ENCODE data around the gene ZBTB6. TPM values are rescaled to one million over a fixed set of nuclear protein-coding genes. Genes with fewer than 3 reads are reported as not detected.

Gene ZBTB6, protein sequence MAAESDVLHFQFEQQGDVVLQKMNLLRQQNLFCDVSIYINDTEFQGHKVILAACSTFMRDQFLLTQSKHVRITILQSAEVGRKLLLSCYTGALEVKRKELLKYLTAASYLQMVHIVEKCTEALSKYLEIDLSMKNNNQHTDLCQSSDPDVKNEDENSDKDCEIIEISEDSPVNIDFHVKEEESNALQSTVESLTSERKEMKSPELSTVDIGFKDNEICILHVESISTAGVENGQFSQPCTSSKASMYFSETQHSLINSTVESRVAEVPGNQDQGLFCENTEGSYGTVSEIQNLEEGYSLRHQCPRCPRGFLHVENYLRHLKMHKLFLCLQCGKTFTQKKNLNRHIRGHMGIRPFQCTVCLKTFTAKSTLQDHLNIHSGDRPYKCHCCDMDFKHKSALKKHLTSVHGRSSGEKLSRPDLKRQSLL
- total RNA-seq (10 to 100 TPM; 10.6 to 46.5 TPM), polyA plus RNA-seq (ENCODE audit: insufficient read length in 2 of 2) (10 to 100 TPM; 13.8 to 17.9 TPM)
- long read RNA-seq, donor 1, full-length matches to known transcripts, result 6 of 6 reads
- long read RNA-seq, donor 1, partial matches to known transcripts, result 0 of 6 reads
- long read RNA-seq, donor 1, other reads (novel, unspliced or antisense), result 0 of 6 reads
- long read RNA-seq, donor 2, result 0 reads
- long read RNA-seq, donor 3, full-length matches to known transcripts, result 2 of 2 reads
- long read RNA-seq, donor 3, partial matches to known transcripts, result 0 of 2 reads
- long read RNA-seq, donor 3, other reads (novel, unspliced or antisense), result 0 of 2 reads
- long read RNA-seq, donor 4, full-length matches to known transcripts, result 2 of 2 reads
- long read RNA-seq, donor 4, partial matches to known transcripts, result 0 of 2 reads
- long read RNA-seq, donor 4, other reads (novel, unspliced or antisense), result 0 of 2 reads

DNA sequence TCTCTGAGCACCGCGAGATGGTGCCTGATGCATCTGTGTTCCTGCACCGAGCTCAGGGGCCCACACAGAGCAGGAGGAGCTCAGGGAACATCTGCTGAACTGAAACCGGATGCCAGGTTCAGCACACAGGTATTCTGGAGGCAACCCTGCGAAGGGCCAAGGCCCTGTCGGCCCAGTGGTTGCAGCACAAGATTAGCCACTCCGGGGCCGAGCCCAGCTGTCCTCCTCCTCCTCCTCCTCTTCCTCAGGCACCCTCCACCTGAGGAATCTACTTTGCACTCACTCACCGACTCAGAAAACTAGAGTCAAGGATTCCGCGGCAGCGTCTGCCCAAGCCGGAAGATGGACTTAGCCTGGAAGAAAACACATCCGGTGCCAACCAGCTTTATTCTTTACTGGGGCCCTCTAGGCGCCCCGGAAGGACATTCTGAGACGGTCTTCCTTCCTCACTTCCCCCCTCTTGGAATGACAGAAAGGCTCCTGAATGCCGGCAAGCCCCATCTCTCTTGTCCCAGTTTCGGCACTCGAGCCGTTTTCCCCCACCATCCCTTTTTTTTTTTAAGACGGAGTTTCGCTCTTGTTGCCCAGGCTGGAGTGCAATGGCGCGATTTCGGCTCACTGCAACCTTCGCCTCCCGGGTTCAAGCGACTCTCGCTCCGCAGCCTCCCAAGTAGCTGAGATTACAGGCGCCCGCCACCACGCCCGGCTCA, at the start of gene ZBTB6:
ZBTB6 (minus strand) TSS at position 360 of the 710 bp plus-strand sequence. CDS start 1,251 bp downstream, outside the sequence.
- peaks cover 8% of the 10 kb centered on the region for H3K4me1 ChIP-seq (ENCODE audit: control insufficient read depth, insufficient read depth, low read length)
- WGBS (ENCODE audit: insufficient coverage), result 0% methylated on average over 27 of the region's 35 CpGs
- H3K4me3 ChIP-seq (ENCODE audit: low read depth, low read length), result peak within 1 kb of the TSS; percentile 88
- DNase-seq (ENCODE audit: low read depth in 4 of 6, low spot score in 6 of 6), result peak; percentile 69 to 97 (median 82)
- no peaks in the 10 kb centered on the region for H3K27me3 ChIP-seq (ENCODE audit: control insufficient read depth, insufficient read depth, low read length)
- H3K9me3 ChIP-seq (ENCODE audit: control insufficient read depth, insufficient read depth, low read length), result no peaks in the 10 kb centered on the region
- no peaks in the 10 kb centered on the region for H3K36me3 ChIP-seq (ENCODE audit: control insufficient read depth, insufficient read depth, low read length)
- H3K27ac ChIP-seq (ENCODE audit: low read depth, low read length), result peak within 1 kb of the TSS; percentile 50

DNA sequence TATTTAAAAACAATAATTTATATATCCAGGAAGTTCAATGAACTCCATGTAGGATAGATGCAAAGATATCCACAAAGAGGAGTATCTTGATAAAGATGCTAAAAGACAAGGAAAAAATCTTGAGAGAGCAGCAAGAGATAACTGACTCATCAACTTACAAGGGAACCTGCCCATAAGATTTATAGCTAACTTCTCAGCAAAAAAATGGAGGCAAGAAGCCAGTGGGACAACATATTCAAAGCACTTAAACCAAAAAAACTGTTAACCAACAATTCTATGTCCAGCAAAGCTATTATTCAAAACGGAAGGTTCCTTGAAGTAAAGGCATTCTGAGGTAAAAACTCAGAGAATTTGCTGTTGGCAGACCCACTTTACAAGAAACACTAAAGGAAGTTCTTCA, 48.0 kb upstream of the ZBTB6 start:
- no peaks in the 10 kb centered on the region for H3K4me1 ChIP-seq (ENCODE audit: control insufficient read depth, insufficient read depth, low read length)
- WGBS (ENCODE audit: insufficient coverage), result 100% methylated on average over 1 of the region's 1 CpG
- H3K27me3 ChIP-seq (ENCODE audit: control insufficient read depth, insufficient read depth, low read length), result no peaks in the 10 kb centered on the region
- no peak for DNase-seq (ENCODE audit: low read depth in 4 of 6, low spot score in 6 of 6)
- no peaks in the 10 kb centered on the region for H3K9me3 ChIP-seq (ENCODE audit: control insufficient read depth, insufficient read depth, low read length)
- no peak overlapping the region for H3K4me3 ChIP-seq (ENCODE audit: low read depth, low read length)
- no peak overlapping the region for H3K27ac ChIP-seq (ENCODE audit: low read depth, low read length)
- H3K36me3 ChIP-seq (ENCODE audit: control insufficient read depth, insufficient read depth, low read length), result peaks cover 3% of the 10 kb centered on the region

DNA sequence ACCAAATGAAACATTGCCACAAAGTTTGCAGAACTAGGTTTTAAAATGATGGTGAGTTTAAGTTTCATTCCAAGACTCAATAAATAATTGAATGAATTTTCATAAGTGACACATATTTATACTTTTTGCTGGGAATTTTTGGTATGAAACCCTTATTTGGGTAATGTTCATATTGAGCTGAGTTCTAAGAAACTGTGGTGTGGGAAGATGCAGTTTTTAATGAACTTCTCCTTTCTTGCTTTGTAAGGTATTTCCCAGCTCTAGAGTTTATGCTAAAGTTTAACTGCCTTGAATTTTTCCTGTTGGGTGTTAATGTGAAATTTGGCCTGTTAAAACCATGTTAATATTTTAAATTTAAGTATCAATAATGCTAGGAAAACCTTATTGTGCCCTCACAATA, 42.8 kb upstream of the ZBTB6 start:
- H3K4me3 ChIP-seq (ENCODE audit: low read depth, low read length), result no peak overlapping the region
- no peaks in the 10 kb centered on the region for H3K9me3 ChIP-seq (ENCODE audit: control insufficient read depth, insufficient read depth, low read length)
- no peaks in the 10 kb centered on the region for H3K36me3 ChIP-seq (ENCODE audit: control insufficient read depth, insufficient read depth, low read length)
- no peak overlapping the region for H3K27ac ChIP-seq (ENCODE audit: low read depth, low read length)
- H3K4me1 ChIP-seq (ENCODE audit: control insufficient read depth, insufficient read depth, low read length), result no peaks in the 10 kb centered on the region
- H3K27me3 ChIP-seq (ENCODE audit: control insufficient read depth, insufficient read depth, low read length), result no peaks in the 10 kb centered on the region
- DNase-seq (ENCODE audit: low read depth in 4 of 6, low spot score in 6 of 6), result no peak

DNA sequence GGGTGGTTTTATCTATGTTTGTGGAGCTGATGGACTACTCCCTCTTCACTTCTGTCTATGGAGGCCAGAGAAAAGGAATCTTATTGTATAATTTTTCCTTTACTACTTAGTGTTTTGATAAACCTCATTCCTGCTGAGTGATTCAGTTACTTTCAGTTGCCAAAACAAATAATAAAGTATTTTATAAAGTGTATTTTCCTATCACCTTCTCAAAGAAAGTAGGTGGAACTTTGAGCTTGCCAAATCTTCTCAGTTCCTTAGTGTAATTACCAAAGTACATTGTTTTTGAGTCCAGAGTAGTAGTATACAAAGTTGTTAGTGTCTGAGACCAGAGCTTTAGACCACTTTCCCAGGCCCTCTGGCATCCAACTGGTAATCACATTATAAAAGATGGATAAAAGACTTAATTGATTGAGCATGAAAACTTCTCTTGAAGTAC, 41.1 kb upstream of the ZBTB6 start:
- Histone ChIP-seq H3K27ac (ENCODE audit: low read depth, low read length) (peak overlapping the region; percentile 64), H3K9me3 (ENCODE audit: control insufficient read depth, insufficient read depth, low read length) (no peaks in the 10 kb centered on the region), H3K4me1 (ENCODE audit: control insufficient read depth, insufficient read depth, low read length) (peaks cover 1% of the 10 kb centered on the region), H3K36me3 (ENCODE audit: control insufficient read depth, insufficient read depth, low read length) (no peaks in the 10 kb centered on the region), H3K4me3 (ENCODE audit: low read depth, low read length) (no peak overlapping the region), H3K27me3 (ENCODE audit: control insufficient read depth, insufficient read depth, low read length) (no peaks in the 10 kb centered on the region)
- DNase-seq (ENCODE audit: low read depth in 4 of 6, low spot score in 6 of 6), result peak in 2 of 6 donors; percentile 7 to 29

DNA sequence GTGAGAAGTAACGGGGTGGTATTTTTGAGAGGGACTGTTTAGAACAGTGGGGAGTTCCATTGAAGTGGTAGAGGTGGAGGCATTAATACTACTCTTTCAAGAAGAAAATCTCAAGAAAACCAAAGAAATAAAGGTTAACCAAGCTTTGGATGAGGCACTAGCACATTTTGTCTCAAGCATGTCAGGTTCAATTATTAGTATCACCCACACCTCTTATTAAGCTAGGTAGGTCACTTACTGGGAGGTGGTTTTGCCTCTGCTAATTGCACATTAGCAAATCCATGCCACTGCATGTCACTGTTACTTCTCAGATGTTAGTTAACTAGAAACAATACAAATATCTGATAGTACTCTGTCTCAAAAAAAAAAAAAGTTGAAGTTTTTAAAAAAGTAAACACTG, 37.9 kb upstream of the ZBTB6 start:
- Histone ChIP-seq H3K27ac (ENCODE audit: low read depth, low read length) (no peak overlapping the region), H3K4me1 (ENCODE audit: control insufficient read depth, insufficient read depth, low read length) (peaks cover 4% of the 10 kb centered on the region), H3K27me3 (ENCODE audit: control insufficient read depth, insufficient read depth, low read length) (no peaks in the 10 kb centered on the region), H3K4me3 (ENCODE audit: low read depth, low read length) (no peak overlapping the region), H3K9me3 (ENCODE audit: control insufficient read depth, insufficient read depth, low read length) (no peaks in the 10 kb centered on the region), H3K36me3 (ENCODE audit: control insufficient read depth, insufficient read depth, low read length) (no peaks in the 10 kb centered on the region)
- no CpG with 5 or more reads among the region's 1 CpG for WGBS (ENCODE audit: insufficient coverage)
- DNase-seq (ENCODE audit: low read depth in 4 of 6, low spot score in 6 of 6), result no peak

DNA sequence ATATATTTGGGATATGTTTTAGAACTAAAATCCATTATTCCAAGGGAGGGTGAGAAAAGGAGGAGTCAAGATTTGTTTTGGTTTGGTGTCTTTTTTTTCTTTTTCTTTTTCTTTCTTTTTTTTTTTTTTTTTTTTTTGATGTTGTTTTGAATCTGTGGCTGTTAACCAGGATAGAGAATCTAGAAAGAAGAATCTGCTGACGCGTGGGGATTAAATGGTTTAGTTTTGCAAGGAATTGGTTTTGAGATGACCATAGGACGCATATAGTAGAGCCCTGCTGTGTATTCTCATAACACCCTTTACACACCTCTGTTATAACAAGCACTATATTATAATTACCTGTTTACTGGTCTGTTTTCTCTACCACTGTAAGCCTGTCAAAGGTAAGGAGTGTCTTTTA, 37.1 kb upstream of the ZBTB6 start:
- Histone ChIP-seq H3K36me3 (ENCODE audit: control insufficient read depth, insufficient read depth, low read length) (no peaks in the 10 kb centered on the region), H3K4me3 (ENCODE audit: low read depth, low read length) (no peak overlapping the region), H3K27me3 (ENCODE audit: control insufficient read depth, insufficient read depth, low read length) (no peaks in the 10 kb centered on the region), H3K9me3 (ENCODE audit: control insufficient read depth, insufficient read depth, low read length) (no peaks in the 10 kb centered on the region), H3K27ac (ENCODE audit: low read depth, low read length) (no peak overlapping the region), H3K4me1 (ENCODE audit: control insufficient read depth, insufficient read depth, low read length) (peaks cover 4% of the 10 kb centered on the region)
- WGBS (ENCODE audit: insufficient coverage), result no CpG with 5 or more reads among the region's 3 CpGs
- no peak for DNase-seq (ENCODE audit: low read depth in 4 of 6, low spot score in 6 of 6)

DNA sequence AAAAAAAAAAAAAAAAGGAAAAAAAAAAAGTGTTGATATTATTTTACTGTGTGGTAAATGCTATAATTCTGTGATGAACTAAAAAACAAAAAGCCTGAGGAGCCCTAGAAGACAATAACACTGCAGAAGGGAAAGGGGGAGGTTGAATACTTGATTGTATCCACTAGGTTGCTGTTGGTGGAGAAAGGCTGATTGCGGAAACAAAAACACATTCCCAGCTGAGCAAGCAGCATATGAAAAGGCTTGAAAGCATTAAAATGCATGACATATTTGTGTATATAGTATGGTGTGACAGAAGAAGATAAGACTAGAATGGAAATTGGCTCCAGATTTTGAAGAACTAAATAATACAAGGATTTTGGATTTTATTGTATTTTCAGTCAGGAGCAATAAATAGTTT, 36.6 kb upstream of the ZBTB6 start:
- Histone ChIP-seq H3K27me3 (ENCODE audit: control insufficient read depth, insufficient read depth, low read length) (no peaks in the 10 kb centered on the region), H3K4me1 (ENCODE audit: control insufficient read depth, insufficient read depth, low read length) (peaks cover 4% of the 10 kb centered on the region), H3K4me3 (ENCODE audit: low read depth, low read length) (no peak overlapping the region), H3K36me3 (ENCODE audit: control insufficient read depth, insufficient read depth, low read length) (no peaks in the 10 kb centered on the region), H3K27ac (ENCODE audit: low read depth, low read length) (no peak overlapping the region), H3K9me3 (ENCODE audit: control insufficient read depth, insufficient read depth, low read length) (no peaks in the 10 kb centered on the region)
- peak in 1 of 6 donors; percentile 38 for DNase-seq (ENCODE audit: low read depth in 4 of 6, low spot score in 6 of 6)
- WGBS (ENCODE audit: insufficient coverage), result no CpG with 5 or more reads among the region's 1 CpG

DNA sequence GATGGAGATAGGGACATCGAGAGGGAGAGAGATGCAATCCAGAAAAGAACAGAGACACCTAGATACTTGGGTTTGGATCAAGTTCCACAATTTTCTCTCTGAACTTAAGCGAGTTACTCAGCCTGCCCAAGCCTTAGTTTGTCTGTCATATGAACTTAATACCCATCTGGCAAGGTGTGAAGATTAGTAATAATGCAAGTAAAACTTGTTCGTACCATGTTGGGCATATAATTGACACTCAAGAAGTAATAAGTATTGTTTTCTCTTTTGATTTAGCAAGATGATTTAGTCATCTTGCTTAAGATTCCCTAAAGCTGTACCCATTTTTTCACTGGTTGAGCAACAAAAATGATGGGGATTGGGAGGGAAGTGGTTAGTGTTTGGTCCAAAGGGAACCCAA, 35.2 kb upstream of the ZBTB6 start:
- Histone ChIP-seq H3K27me3 (ENCODE audit: control insufficient read depth, insufficient read depth, low read length) (no peaks in the 10 kb centered on the region), H3K9me3 (ENCODE audit: control insufficient read depth, insufficient read depth, low read length) (no peaks in the 10 kb centered on the region), H3K4me1 (ENCODE audit: control insufficient read depth, insufficient read depth, low read length) (peaks cover 9% of the 10 kb centered on the region), H3K4me3 (ENCODE audit: low read depth, low read length) (no peak overlapping the region), H3K36me3 (ENCODE audit: control insufficient read depth, insufficient read depth, low read length) (no peaks in the 10 kb centered on the region), H3K27ac (ENCODE audit: low read depth, low read length) (peak overlapping the region; percentile 64)
- no peak for DNase-seq (ENCODE audit: low read depth in 4 of 6, low spot score in 6 of 6)
- 100% methylated on average over 1 of the region's 3 CpGs for WGBS (ENCODE audit: insufficient coverage)

DNA sequence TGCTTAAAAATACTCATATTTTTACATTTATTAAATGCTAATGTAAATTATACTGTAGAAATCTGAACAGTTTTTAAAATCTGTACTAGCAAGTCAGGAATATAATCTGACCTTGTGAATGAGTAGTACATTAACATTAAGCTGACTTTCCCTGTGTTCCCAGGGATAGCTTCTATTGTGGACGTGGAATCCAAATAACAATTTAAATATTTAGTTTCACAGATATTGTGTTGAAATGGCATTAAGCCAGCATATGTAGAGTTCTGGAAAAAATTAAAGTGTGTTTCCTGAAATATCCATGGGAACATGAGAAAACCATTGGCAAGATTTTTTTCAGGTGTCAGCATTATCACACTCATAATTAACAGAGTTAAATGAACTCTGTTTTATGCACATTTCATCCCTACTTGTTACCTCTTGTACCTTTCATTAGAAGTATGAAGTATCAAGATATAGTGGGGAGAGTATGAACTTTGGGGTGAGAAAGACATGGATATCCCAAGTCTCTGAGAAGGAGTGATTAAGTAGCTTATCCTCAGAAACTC, 33.4 kb upstream of the ZBTB6 start:
- no peak for DNase-seq (ENCODE audit: low read depth in 4 of 6, low spot score in 6 of 6)
- H3K4me1 ChIP-seq (ENCODE audit: control insufficient read depth, insufficient read depth, low read length), result peaks cover 16% of the 10 kb centered on the region
- H3K27me3 ChIP-seq (ENCODE audit: control insufficient read depth, insufficient read depth, low read length), result no peaks in the 10 kb centered on the region
- no peaks in the 10 kb centered on the region for H3K36me3 ChIP-seq (ENCODE audit: control insufficient read depth, insufficient read depth, low read length)
- H3K27ac ChIP-seq (ENCODE audit: low read depth, low read length), result peak overlapping the region; percentile 19
- H3K9me3 ChIP-seq (ENCODE audit: control insufficient read depth, insufficient read depth, low read length), result no peaks in the 10 kb centered on the region
- H3K4me3 ChIP-seq (ENCODE audit: low read depth, low read length), result no peak overlapping the region
- no CpG with 5 or more reads among the region's 1 CpG for WGBS (ENCODE audit: insufficient coverage)
